Loucy (cell line): ENCODE results near the gene ZKSCAN8.

Experiments
- CTCF ChIP-seq: fragments of 200-600 bp; sonication (generic); conservative IDR thresholded peaks from 2 replicates; pipeline ENCODE4 v1.5.1; 2014; ENCODE audit warnings: mild to moderate bottlenecking, antibody characterized with exemption, low read length
- EZH2phosphoT487 ChIP-seq: fragments of 200-600 bp; IDR thresholded peaks from 2 replicates; pipeline ENCODE4 v1.6.1; 2018; ENCODE audit warnings: antibody characterized with exemption, mild to moderate bottlenecking, moderate library complexity, borderline replicate concordance

GRCh38 chr6:28136585-28137504 is 4.8 kb upstream of the ZKSCAN8 start:
- no peak for TF ChIP-seq CTCF
- TF ChIP-seq EZH2phosphoT487: no peak
